KMS-11 (cell line): ENCODE measurements around the gene ZNF609.

ENCODE experiments used
- H2AFZ ChIP-seq: fragments of 200-600 bp; sonication (generic); 2 replicates; pipeline ENCODE4 v1.6.1; 2016; ENCODE audit warnings: antibody characterized with exemption, mixed run types, low read depth
- H3K27ac ChIP-seq: fragments of 200-600 bp; sonication (generic); 2 replicates; pipeline ENCODE4 v1.6.1; 2016; ENCODE audit warnings: mild to moderate bottlenecking, mixed run types
- H3K27me3 ChIP-seq: fragments of 200-600 bp; sonication (generic); 2 replicates; pipeline ENCODE4 v1.6.1; 2017; ENCODE audit warnings: mild to moderate bottlenecking, low read depth, mixed run types, moderate library complexity; ENCODE audit not compliant: insufficient read depth
- H3K36me3 ChIP-seq: fragments of 200-600 bp; sonication (generic); 2 replicates; pipeline ENCODE4 v1.6.1; 2017; ENCODE audit warnings: mild to moderate bottlenecking, mixed run types; ENCODE audit not compliant: insufficient read depth
- H3K4me1 ChIP-seq: fragments of 200-600 bp; sonication (generic); 2 replicates; pipeline ENCODE4 v1.6.1; 2016; ENCODE audit warnings: mild to moderate bottlenecking, low read depth, mixed run types; ENCODE audit not compliant: poor library complexity, severe bottlenecking
- H3K4me2 ChIP-seq: fragments of 200-600 bp; sonication (generic); 2 replicates; pipeline ENCODE4 v1.7.0; 2016; ENCODE audit warnings: mild to moderate bottlenecking, mixed run types
- H3K4me3 ChIP-seq: fragments of 200-600 bp; sonication (generic); IDR thresholded peaks from 2 replicates; pipeline ENCODE4 v1.6.1; 2017; ENCODE audit warnings: low read depth, low read length, mixed read lengths; ENCODE audit not compliant: insufficient read depth
- H3K79me2 ChIP-seq: fragments of 200-600 bp; sonication (generic); 2 replicates; pipeline ENCODE4 v1.6.1; 2016; ENCODE audit warnings: low read depth, mixed run types; ENCODE audit not compliant: insufficient read depth
- H3K9ac ChIP-seq: fragments of 200-600 bp; sonication (generic); 2 replicates; pipeline ENCODE4 v1.6.1; 2016; ENCODE audit warnings: mild to moderate bottlenecking, mixed run types
- H4K20me1 ChIP-seq: fragments of 200-600 bp; sonication (generic); 2 replicates; pipeline ENCODE4 v1.6.1; 2016; ENCODE audit warnings: mild to moderate bottlenecking, mixed run types; ENCODE audit not compliant: insufficient read depth
- CTCF ChIP-seq: fragments of 200-600 bp; sonication (generic); conservative IDR thresholded peaks from 2 replicates; pipeline ENCODE4 v1.6.1; 2017; ENCODE audit warnings: low read depth, mild to moderate bottlenecking, antibody characterized with exemption, low read length, moderate library complexity, mixed read lengths

Gene ZNF609

GRCh38 chr15:64453689-64454037, 6.7 kb upstream of the ZNF609 start:
- no peak overlapping the region for H3K4me2 ChIP-seq
- TF ChIP-seq CTCF = no peak
- no peaks in the 10 kb centered on the region for H3K27me3 ChIP-seq
- H2AFZ ChIP-seq = no peak overlapping the region
- no peaks in the 10 kb centered on the region for H3K79me2 ChIP-seq
- H3K4me3 ChIP-seq = no peak overlapping the region
- no peak overlapping the region for H3K9ac ChIP-seq
- H3K4me1 ChIP-seq = peaks cover 46% of the 10 kb centered on the region
- no peaks in the 10 kb centered on the region for H3K36me3 ChIP-seq
- no peaks in the 10 kb centered on the region for H4K20me1 ChIP-seq
- H3K27ac ChIP-seq = no peak overlapping the region

GRCh38 chr15:64454282-64454681, 6.1 kb upstream of the ZNF609 start:
- H2AFZ ChIP-seq = no peak overlapping the region
- H3K4me1 ChIP-seq = peaks cover 52% of the 10 kb centered on the region
- no peaks in the 10 kb centered on the region for H3K27me3 ChIP-seq
- no peak overlapping the region for H3K4me3 ChIP-seq
- H3K79me2 ChIP-seq = no peaks in the 10 kb centered on the region
- no peaks in the 10 kb centered on the region for H4K20me1 ChIP-seq
- no peak overlapping the region for H3K9ac ChIP-seq
- H3K27ac ChIP-seq = no peak overlapping the region
- H3K36me3 ChIP-seq = no peaks in the 10 kb centered on the region
- TF ChIP-seq CTCF = no peak
- no peak overlapping the region for H3K4me2 ChIP-seq

GRCh38 chr15:64455961-64456371, 4.4 kb upstream of the ZNF609 start:
- no peak overlapping the region for H2AFZ ChIP-seq
- H3K79me2 ChIP-seq = no peaks in the 10 kb centered on the region
- no peaks in the 10 kb centered on the region for H4K20me1 ChIP-seq
- H3K4me1 ChIP-seq = peaks cover 47% of the 10 kb centered on the region
- H3K27me3 ChIP-seq = no peaks in the 10 kb centered on the region
- no peak overlapping the region; the same call in 1 of the 2 replicates for H3K4me2 ChIP-seq
- no peaks in the 10 kb centered on the region for H3K36me3 ChIP-seq
- H3K9ac ChIP-seq = no peak overlapping the region
- H3K27ac ChIP-seq = no peak overlapping the region
- TF ChIP-seq CTCF = no peak
- H3K4me3 ChIP-seq = no peak overlapping the region

- peaks cover 5% of the 10 kb centered on the region for H3K79me2 ChIP-seq
- peaks cover 44% of the 10 kb centered on the region for H3K4me1 ChIP-seq
- no peaks in the 10 kb centered on the region for H3K27me3 ChIP-seq
- H3K9ac ChIP-seq = no peak overlapping the region
- no peak for TF ChIP-seq CTCF
- H4K20me1 ChIP-seq = no peaks in the 10 kb centered on the region
- no peak overlapping the region for H2AFZ ChIP-seq
- H3K4me3 ChIP-seq = no peak overlapping the region
- no peak overlapping the region; the same call in 1 of the 2 replicates for H3K4me2 ChIP-seq
- H3K36me3 ChIP-seq = no peaks in the 10 kb centered on the region
- H3K27ac ChIP-seq = no peak overlapping the region
Measured at GRCh38 chr15:64456634-64457108, 3.7 kb upstream of the ZNF609 start.
